Placental epithelial cell (primary cell): ENCODE data around the gene TPPP3. TPM values are rescaled to one million over a fixed set of nuclear protein-coding genes. Genes with fewer than 3 reads are reported as not detected.

ENCODE experiments used
- small RNA-seq: library from RNA; depleted of rRNA; stranded (forward); fragments of <200 nt; gene quantifications from one replicate; pipeline ENCODE3, GENCODE V24; 2012
- total RNA-seq: library from RNA; depleted of rRNA; stranded (reverse); fragments of >200 nt; gene quantifications from 2 replicates; pipeline ENCODE4 v1.2.3, GENCODE V29; 2012

The TPPP3 gene
- total RNA-seq, result under 0.01 and 0.87 TPM in 2 replicates

DNA sequence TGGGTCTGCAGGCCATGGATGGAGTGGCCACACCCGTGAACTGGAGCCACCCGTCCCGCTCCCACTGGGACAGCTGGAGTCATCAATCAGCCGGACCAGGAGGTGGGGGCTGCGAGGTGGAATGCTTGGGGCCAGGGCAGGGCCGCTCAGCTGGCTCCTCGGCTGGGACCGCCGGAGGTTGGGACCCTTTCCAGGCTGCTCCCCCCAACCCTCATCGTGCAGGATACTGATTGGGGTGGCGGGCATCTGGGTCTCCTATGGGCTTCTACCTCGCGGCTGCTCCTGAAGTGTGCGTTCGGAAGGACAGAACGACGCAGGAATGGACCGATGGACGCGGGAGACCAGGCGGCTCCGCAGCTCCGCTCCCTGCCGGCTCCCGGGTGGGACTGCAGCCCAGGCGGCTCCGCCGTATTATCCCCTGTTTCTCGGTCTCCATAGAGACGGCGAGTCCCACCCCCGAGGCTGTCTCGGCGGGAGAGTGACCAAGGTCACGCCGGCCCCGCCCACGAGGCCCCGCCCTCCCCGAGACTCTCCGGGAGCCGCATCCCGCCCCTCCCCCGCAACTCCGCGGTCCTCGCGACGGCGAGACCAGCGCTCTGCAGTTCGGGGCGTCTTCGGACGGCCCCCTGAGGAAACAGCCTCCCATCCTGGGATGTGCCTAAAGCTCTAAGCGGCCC, at the start of gene TPPP3:
Gene TPPP3 (minus strand): TSS at position 388 of the 677 bp plus-strand sequence. CDS start 2,387 bp downstream, outside the sequence.

DNA sequence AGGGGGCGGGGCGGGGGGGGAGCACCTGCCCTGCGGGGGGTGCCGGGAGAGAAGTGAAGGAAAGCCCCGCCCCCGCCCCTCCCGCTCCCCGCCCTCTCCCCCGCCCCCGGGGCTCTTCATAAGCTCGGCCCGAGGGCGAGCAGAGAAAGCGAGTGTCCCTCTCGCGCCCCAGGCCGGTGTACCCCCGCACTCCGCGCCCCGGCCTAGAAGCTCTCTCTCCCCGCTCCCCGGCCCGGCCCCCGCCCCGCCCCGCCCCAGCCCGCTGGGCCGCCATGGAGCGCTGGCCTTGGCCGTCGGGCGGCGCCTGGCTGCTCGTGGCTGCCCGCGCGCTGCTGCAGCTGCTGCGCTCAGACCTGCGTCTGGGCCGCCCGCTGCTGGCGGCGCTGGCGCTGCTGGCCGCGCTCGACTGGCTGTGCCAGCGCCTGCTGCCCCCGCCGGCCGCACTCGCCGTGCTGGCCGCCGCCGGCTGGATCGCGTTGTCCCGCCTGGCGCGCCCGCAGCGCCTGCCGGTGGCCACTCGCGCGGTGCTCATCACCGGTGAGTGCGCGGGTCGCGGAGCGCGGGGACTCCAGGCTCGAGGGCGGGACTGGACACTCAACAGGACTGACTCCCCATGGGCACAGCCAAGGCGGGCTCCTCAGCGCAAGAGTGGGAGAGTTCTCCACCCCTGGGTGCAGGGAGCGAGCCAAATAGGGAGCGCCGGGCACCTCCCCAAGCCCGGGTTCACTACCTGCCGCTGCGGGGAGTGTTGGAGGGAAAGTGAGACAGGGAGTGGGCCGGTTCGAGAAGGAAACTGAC, 37.9 kb upstream of the TPPP3 start, which contains the start of gene HSD11B2:
Gene HSD11B2 (plus strand): TSS at position 145 of the 798 bp plus-strand sequence. CDS start 128 bp downstream, at position 273.

DNA sequence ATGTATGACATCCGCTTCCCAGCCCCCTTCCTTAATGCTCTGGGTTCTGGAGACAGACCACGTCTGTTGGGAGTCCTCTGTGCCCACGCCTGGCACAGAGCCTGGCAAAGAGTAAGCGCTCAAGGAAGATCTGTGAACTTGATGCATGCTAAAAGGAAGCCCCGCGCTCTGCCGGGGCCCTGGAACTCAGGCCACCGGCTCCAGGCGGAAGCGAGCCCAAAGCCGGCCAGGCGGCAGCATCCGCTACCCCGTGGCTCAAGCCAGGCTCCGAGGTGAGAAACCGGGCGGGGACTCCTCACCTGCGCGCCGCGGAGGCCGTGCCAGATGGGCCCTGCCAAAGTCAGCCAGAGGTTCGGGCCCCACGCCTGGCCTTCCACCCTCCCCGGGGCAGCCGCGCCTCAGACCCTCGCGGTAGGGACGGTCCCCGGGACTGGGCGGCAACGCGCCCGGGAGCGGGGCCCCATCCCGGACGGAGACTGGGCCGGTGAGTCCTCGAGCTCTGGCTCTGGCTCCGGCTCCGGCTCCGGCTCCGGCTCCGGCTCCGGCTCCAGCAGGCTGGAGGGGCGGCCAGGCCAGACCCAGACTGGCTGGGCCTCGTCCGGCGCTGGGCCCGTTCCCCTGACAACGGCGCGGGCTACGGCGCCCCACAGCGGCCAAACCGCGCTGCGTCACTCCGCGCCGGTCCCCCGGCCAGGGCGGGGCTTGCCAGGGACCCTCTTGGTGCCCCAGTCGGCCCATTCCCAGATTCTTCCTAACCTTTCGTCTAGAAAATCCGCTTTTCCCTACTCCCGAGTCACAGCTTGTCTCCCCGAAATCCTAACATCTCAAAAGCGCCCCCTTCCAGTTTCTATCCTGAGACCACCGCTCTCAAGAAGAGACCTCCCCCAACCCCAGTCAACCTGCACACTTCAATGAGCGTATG, 22.8 kb upstream of the TPPP3 start, which contains the start of gene ZDHHC1:
Gene ZDHHC1 (minus strand): TSS at position 606 of the 922 bp plus-strand sequence. CDS start 8,702 bp downstream, outside the sequence.

Small RNAs within 50 kb of the gene (small RNA-seq; reads per million reads assigned to genes)
- not detected for gene RNU1-123P

Other genes with a start within 250 kb of the TPPP3 start
- gene B3GNT9, start 242.5 kb downstream of the TPPP3 start, total RNA-seq, result 65.5 and 72.2 TPM in 2 replicates
- gene TRADD, start 233.6 kb downstream of the TPPP3 start, total RNA-seq, result 20.0 and 26.8 TPM in 2 replicates
- gene FBXL8, start 233.5 kb downstream of the TPPP3 start, total RNA-seq, result 23.7 and 40.8 TPM in 2 replicates
- gene HSF4, start 228.8 kb downstream of the TPPP3 start, total RNA-seq, result 4.8 and 21.2 TPM in 2 replicates
- gene NOL3, start 223.0 kb downstream of the TPPP3 start, total RNA-seq, result 21.7 and 38.1 TPM in 2 replicates
- gene MATCAP1, start 209.5 kb downstream of the TPPP3 start, total RNA-seq, result 11.1 and 21.2 TPM in 2 replicates
- not detected in 2 replicates for gene EXOC3L1, start 203.4 kb downstream of the TPPP3 start, total RNA-seq
- gene E2F4, start 201.3 kb downstream of the TPPP3 start, total RNA-seq, result 42.4 and 76.9 TPM in 2 replicates
- 42.8 and 57.2 TPM in 2 replicates for gene ELMO3, start 194.4 kb downstream of the TPPP3 start, total RNA-seq
- 28.7 and 36.4 TPM in 2 replicates for gene TMEM208, start 166.4 kb downstream of the TPPP3 start, total RNA-seq
- 18.1 and 24.6 TPM in 2 replicates for gene FHOD1, start 146.0 kb downstream of the TPPP3 start, total RNA-seq
- 0.33 and 1.6 TPM in 2 replicates for gene SLC9A5, start 144.5 kb downstream of the TPPP3 start, total RNA-seq
- gene PLEKHG4, start 114.0 kb downstream of the TPPP3 start, total RNA-seq, result 22.2 and 35.7 TPM in 2 replicates
- gene KCTD19, start 66.8 kb downstream of the TPPP3 start, total RNA-seq, result not detected in 2 replicates
- not detected in 2 replicates for gene LRRC36, start 66.7 kb downstream of the TPPP3 start, total RNA-seq
- gene ZDHHC1, start 23.0 kb upstream of the TPPP3 start, total RNA-seq, result 5.3 and 9.4 TPM in 2 replicates
- not detected in 2 replicates for gene HSD11B2, start 37.6 kb upstream of the TPPP3 start, total RNA-seq
- 85.2 and 126 TPM in 2 replicates for gene ATP6V0D1, start 87.7 kb upstream of the TPPP3 start, total RNA-seq
- not detected in 2 replicates for gene AGRP, start 90.0 kb upstream of the TPPP3 start, total RNA-seq
- 45.1 and 61.7 TPM in 2 replicates for gene RIPOR1, start 135.3 kb upstream of the TPPP3 start, total RNA-seq
- 22.9 and 34.9 TPM in 2 replicates for gene CTCF, start 169.0 kb upstream of the TPPP3 start, total RNA-seq